Cardiac fibroblast (primary cell): ENCODE data around the gene JOSD2.

Source experiments
- DNase-seq, 2 donors: peaks; one replicate each; pipeline versions ENCODE4 v3.0.0 to v3.0.0-alpha.2; 2010; ENCODE audit warnings: low read depth in 2 of 2
- H3K4me3 ChIP-seq, 2 donors: replicated peaks in 1 of 2; 1 replicate in 1 of 2; 2 replicates in 1 of 2; pipeline ENCODE4 v1.5.1; 2011; ENCODE audit warnings: low read depth in 2 of 2, low read length in 2 of 2, mild to moderate bottlenecking in 2 of 2, moderate library complexity in 1 of 2
- TF ChIP-seq, protein P1 (sequence below): IDR thresholded peaks from one replicate; pipeline ENCODE4 v1.5.1; 2011; ENCODE audit warnings: low read depth, mild to moderate bottlenecking, low read length, inconsistent platforms

The JOSD2 gene

DNA sequence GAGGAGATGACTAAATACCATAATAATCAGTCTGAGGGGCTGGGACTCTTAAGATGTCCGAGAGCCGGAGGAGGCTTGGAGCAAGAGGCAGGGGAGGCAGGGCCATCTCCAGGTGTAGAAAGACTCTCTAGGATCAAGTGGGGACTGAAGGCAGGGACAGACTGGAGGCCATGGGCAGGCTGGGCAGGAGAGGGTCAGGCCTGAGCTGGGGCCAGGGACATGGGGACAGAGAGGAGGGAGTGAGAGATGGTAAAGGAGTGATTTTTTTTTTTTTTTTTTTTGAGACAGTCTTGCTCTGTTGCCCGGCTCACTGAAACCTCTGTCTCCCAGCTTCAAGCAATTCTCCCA, 2.2 kb downstream of the JOSD2 start:
- H3K4me3 ChIP-seq: no peak overlapping the region
- DNase-seq: no peak
- TF ChIP-seq, protein P1, sequence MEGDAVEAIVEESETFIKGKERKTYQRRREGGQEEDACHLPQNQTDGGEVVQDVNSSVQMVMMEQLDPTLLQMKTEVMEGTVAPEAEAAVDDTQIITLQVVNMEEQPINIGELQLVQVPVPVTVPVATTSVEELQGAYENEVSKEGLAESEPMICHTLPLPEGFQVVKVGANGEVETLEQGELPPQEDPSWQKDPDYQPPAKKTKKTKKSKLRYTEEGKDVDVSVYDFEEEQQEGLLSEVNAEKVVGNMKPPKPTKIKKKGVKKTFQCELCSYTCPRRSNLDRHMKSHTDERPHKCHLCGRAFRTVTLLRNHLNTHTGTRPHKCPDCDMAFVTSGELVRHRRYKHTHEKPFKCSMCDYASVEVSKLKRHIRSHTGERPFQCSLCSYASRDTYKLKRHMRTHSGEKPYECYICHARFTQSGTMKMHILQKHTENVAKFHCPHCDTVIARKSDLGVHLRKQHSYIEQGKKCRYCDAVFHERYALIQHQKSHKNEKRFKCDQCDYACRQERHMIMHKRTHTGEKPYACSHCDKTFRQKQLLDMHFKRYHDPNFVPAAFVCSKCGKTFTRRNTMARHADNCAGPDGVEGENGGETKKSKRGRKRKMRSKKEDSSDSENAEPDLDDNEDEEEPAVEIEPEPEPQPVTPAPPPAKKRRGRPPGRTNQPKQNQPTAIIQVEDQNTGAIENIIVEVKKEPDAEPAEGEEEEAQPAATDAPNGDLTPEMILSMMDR: no peak

DNA sequence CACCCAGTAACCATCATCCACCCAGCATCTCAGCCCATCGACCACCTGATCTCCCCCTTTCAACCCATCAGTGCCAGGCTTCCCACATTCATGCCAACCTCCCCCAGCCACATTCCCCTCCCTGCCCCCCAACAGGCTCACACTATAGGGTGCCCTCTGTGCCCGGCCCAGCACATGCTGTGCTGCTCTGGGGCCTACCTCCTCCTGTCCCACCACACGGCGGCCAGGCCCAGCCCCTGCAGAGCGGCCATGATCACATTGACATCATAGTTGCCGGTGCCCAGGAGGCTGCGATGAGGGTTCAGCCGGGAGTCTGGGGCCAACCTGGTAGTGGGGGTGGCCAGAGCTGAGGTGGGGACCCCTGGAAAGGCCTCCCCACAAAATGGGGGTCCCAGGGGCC, 3.6 kb downstream of the JOSD2 start:
- TF ChIP-seq, protein P1: no peak
- DNase-seq: no peak
- no peak overlapping the region for H3K4me3 ChIP-seq

DNA sequence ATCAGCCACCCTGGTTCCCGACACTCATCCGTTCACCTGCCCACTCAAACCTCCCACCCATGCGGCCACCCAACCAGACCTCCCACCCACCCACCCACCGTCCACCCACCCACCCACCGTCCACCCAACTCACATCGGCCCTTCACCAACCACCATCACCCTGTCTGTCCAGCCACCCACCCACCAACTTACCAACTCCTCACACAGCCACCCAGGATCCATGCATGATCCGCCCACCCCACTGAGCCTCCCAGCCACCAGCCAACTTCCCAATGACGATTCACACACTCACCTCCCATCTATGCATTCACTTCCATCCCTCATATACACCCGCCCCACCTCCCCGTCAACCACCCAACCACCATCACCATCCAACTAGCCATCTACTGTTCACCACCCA, 4.3 kb downstream of the JOSD2 start:
- no peak overlapping the region for H3K4me3 ChIP-seq
- no peak for DNase-seq
- TF ChIP-seq, protein P1: no peak

DNA sequence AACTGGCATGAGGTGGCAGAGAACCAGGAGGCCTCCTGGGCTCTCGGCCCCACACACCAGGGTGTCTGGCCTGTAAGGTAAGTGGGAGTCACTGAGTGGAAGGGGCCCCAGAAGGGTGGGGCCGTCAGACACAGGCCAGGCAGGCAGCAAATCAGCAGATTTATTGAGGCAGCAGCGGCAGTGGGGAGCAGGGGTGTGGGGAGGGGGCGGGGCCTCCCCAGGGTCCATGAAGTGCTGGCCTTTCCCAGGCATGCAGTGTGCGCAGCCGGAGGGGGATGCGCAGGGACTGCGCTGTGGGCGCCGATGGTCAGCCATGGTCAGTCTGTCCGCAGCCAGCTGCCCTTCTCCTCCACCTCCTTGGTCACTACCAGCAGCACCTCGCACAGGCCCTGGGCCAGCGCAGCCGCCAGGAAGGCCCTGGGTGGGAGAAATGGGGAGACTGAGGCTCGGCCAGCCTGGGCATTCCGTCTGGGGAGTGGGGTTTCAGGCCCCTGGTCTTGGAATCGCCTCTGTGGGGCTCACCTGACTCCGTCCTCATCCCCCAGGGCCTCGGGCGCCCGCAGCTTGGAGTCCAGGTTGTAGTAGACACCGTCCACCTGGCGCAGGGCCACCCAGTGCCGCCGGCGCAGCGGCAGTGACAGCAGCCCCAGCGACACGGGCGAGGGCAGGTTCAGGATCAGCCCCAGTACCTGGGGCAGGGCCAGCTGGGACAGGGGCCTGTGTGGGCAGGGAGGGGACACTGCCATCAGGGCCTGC, 5.0 kb downstream of the JOSD2 start:
- no peak overlapping the region for H3K4me3 ChIP-seq
- DNase-seq: no peak
- TF ChIP-seq, protein P1: no peak

DNA sequence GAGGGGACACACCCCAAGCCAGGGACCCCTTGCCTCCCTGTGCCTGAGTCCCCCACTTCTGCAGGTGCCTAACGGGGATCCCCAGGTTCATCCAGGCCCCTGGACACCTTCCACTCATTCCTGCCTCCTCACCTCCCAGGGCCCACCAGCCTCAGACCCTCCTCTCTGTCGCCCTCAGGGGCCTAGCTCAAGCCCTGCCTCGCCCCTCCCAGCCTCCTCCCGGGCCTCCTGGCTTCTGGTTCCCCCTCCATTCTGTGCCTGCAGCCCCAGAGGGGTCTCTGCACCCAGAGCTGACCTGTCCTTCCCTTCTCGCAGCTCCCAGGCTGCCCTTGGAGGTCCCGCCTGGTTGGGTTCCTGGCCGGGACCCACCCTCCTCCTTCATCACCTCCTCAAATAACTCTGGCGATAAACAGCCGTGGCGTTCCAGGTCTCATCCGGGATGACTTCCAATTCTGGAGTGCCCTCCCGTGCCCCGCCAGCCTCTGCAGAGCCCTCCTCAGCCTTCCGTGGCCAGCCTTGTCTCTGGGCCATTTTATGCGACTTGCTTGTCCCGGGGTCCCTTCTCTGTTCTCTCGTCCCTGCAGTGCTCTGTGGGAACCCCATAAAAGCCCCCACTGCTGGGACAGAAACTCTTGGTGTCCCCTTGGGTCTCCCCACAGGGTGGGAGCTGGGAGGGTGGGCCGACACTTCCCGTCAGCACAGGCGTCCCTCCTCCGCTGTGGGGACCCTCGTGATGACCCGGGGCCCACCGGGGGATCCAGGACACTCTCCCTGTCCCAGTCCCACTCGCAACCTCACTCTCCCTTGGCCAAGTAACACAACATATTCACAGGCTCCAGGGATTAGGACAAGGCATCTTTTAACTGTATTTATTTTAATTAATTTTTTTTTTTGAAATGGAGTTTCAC, 9.2 kb downstream of the JOSD2 start:
- TF ChIP-seq, protein P1: no peak
- H3K4me3 ChIP-seq: no peak overlapping the region
- DNase-seq: no peak

DNA sequence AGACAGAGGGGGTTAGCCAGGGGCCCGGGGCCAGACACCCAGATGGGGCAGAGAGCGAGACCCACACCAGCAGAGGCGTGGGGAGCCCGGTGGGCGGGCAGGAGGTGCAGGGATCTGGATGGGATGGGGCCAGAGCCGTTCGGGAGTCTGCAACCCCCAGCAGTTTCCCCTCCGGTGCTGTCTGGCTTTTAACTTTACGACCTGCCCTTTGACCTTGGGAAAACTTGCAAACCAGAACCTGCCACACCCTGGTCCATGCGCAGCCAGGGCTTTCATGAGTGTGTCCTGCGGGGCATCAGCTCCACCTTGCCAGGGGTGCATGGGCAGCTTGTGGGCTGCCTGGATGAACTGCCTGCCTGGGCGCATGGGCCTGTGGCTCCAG, 9.8 kb downstream of the JOSD2 start:
- H3K4me3 ChIP-seq: no peak overlapping the region
- TF ChIP-seq, protein P1: no peak
- DNase-seq: no peak
